Endothelial cell (in vitro differentiated cells): ENCODE data around the gene GALNT17. TPM values are rescaled to one million over a fixed set of nuclear protein-coding genes. Genes with fewer than 3 reads are reported as not detected.

Source experiments
- DNase-seq: peaks from one replicate; pipeline ENCODE4 v3.0.0; 2021; ENCODE audit warnings: low spot score
- H3K27ac Mint-ChIP-seq: one replicate; pipeline ENCODE4 v1.8.0; 2021; ENCODE audit warnings: mixed read lengths, inconsistent platforms; ENCODE audit not compliant: unreplicated experiment
- H3K27me3 Mint-ChIP-seq: one replicate; pipeline ENCODE4 v1.8.0; 2021; ENCODE audit warnings: mild to moderate bottlenecking, moderate library complexity, mixed read lengths, inconsistent platforms; ENCODE audit not compliant: unreplicated experiment
- H3K36me3 Mint-ChIP-seq: one replicate; pipeline ENCODE4 v1.8.0; 2021; ENCODE audit warnings: mild to moderate bottlenecking, low read depth, mixed read lengths, inconsistent platforms; ENCODE audit not compliant: unreplicated experiment
- H3K4me1 Mint-ChIP-seq: one replicate; pipeline ENCODE4 v1.8.0; 2021; ENCODE audit warnings: mild to moderate bottlenecking, mixed read lengths, inconsistent platforms; ENCODE audit not compliant: unreplicated experiment
- H3K4me3 Mint-ChIP-seq: one replicate; pipeline ENCODE4 v1.8.0; 2021; ENCODE audit warnings: mild to moderate bottlenecking, mixed read lengths, inconsistent platforms; ENCODE audit not compliant: unreplicated experiment
- H3K9me3 Mint-ChIP-seq: one replicate; pipeline ENCODE4 v1.8.0; 2021; ENCODE audit warnings: mixed read lengths, inconsistent platforms; ENCODE audit not compliant: unreplicated experiment
- total RNA-seq: library from RNA; stranded (reverse); fragmentation: NEBNext Ultra II Directional; extraction: Animal tissue kit (Norgen Biotek cat#: 25700); gene quantifications from one replicate; pipeline ENCODE4 v1.2.1, GENCODE V29; 2021; ENCODE audit not compliant: unreplicated experiment
- TF ChIP-seq, protein P1 (sequence below): fragments of 200-600 bp; sonication (generic); IDR thresholded peaks from one replicate; pipeline ENCODE4 v1.5.0; 2021; ENCODE audit warnings: antibody characterized with exemption; ENCODE audit not compliant: unreplicated experiment

The GALNT17 gene
- total RNA-seq, 1 donor from 2014 or later = 0.38 TPM

- Mint-ChIP-seq H3K4me1 (no peaks in the 10 kb centered on the region), H3K27me3 (peaks cover 1% of the 10 kb centered on the region), H3K9me3 (no peaks in the 10 kb centered on the region), H3K36me3 (no peaks in the 10 kb centered on the region), H3K27ac (no peak overlapping the region), H3K4me3 (no peak overlapping the region)
- DNase-seq = no peak
- TF ChIP-seq, protein P1, sequence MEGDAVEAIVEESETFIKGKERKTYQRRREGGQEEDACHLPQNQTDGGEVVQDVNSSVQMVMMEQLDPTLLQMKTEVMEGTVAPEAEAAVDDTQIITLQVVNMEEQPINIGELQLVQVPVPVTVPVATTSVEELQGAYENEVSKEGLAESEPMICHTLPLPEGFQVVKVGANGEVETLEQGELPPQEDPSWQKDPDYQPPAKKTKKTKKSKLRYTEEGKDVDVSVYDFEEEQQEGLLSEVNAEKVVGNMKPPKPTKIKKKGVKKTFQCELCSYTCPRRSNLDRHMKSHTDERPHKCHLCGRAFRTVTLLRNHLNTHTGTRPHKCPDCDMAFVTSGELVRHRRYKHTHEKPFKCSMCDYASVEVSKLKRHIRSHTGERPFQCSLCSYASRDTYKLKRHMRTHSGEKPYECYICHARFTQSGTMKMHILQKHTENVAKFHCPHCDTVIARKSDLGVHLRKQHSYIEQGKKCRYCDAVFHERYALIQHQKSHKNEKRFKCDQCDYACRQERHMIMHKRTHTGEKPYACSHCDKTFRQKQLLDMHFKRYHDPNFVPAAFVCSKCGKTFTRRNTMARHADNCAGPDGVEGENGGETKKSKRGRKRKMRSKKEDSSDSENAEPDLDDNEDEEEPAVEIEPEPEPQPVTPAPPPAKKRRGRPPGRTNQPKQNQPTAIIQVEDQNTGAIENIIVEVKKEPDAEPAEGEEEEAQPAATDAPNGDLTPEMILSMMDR = no peak
These were observed 229.6 kb downstream of the GALNT17 start for GRCh38 chr7:71361451-71362032.

DNA sequence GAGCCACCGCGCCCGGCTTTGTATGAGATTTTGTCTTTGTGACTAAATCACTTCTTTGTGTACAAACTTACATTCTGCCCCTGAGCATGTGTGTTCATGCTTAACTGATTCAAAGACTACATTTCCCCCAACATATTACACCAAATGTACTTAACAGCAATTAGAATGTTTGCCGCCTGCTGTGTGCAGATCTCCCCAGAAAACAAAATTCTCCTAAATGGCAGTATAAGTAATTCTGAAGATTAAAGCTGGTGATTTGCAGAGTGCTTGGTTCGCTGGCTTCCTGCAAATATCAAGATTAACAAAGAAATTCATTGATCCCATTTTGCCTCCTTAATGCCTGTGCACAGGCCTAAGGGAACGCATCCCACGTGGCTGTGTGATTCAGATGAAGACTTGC, 230.3 kb downstream of the GALNT17 start:
- H3K27ac Mint-ChIP-seq = no peak overlapping the region
- peaks cover 1% of the 10 kb centered on the region for H3K27me3 Mint-ChIP-seq
- no peak for DNase-seq
- H3K4me1 Mint-ChIP-seq = no peaks in the 10 kb centered on the region
- H3K9me3 Mint-ChIP-seq = no peaks in the 10 kb centered on the region
- TF ChIP-seq, protein P1 = no peak
- no peaks in the 10 kb centered on the region for H3K36me3 Mint-ChIP-seq
- H3K4me3 Mint-ChIP-seq = no peak overlapping the region

GRCh38 chr7:71363223-71363622, 231.3 kb downstream of the GALNT17 start:
- TF ChIP-seq, protein P1 = no peak

GRCh38 chr7:71363627-71364026, 231.7 kb downstream of the GALNT17 start:
- no peak for DNase-seq
- Mint-ChIP-seq H3K27ac (no peak overlapping the region), H3K4me3 (no peak overlapping the region), H3K4me1 (no peaks in the 10 kb centered on the region), H3K36me3 (no peaks in the 10 kb centered on the region), H3K27me3 (peaks cover 1% of the 10 kb centered on the region), H3K9me3 (peaks cover 6% of the 10 kb centered on the region)
- TF ChIP-seq, protein P1 = no peak

More at GRCh38 chr7:71363223-71363622, 231.3 kb downstream of the GALNT17 start:
- Mint-ChIP-seq H3K36me3 (no peaks in the 10 kb centered on the region), H3K9me3 (peaks cover 4% of the 10 kb centered on the region), H3K27ac (no peak overlapping the region), H3K4me1 (no peaks in the 10 kb centered on the region), H3K4me3 (no peak overlapping the region), H3K27me3 (peaks cover 1% of the 10 kb centered on the region)
- DNase-seq = no peak

GRCh38 chr7:71364551-71364950, 232.6 kb downstream of the GALNT17 start:
- TF ChIP-seq, protein P1 = no peak
- Mint-ChIP-seq H3K36me3 (no peaks in the 10 kb centered on the region), H3K9me3 (peaks cover 6% of the 10 kb centered on the region), H3K27me3 (peaks cover 1% of the 10 kb centered on the region), H3K4me3 (no peak overlapping the region), H3K4me1 (no peaks in the 10 kb centered on the region), H3K27ac (no peak overlapping the region)
- no peak for DNase-seq
